Fibroblast of peridontal ligament (primary cell): ENCODE data around the gene GPC1.

Experiments used
- DNase-seq: peaks from one replicate; pipeline ENCODE4 v3.0.0-alpha.2; 2010; ENCODE audit errors: extremely low read depth

GPC1 gene

GRCh38 chr2:240499309-240500301 lies 64.1 kb downstream of the GPC1 start:
- DNase-seq, result no peak

GRCh38 chr2:240500561-240501423 lies 65.3 kb downstream of the GPC1 start:
- no peak for DNase-seq

- no peak for DNase-seq
These were observed 66.1 kb downstream of the GPC1 start for GRCh38 chr2:240501531-240501991.

GRCh38 chr2:240502059-240502429 lies 66.6 kb downstream of the GPC1 start:
- DNase-seq, result no peak

GRCh38 chr2:240502430-240503121 lies 67.1 kb downstream of the GPC1 start:
- no peak for DNase-seq

GRCh38 chr2:240503375-240503774 lies 67.9 kb downstream of the GPC1 start:
- no peak for DNase-seq

GRCh38 chr2:240503848-240504247 lies 68.4 kb downstream of the GPC1 start:
- no peak for DNase-seq

- DNase-seq, result no peak
These were observed 70.4 kb downstream of the GPC1 start for GRCh38 chr2:240505910-240506309.

- no peak for DNase-seq
These were observed 71.1 kb downstream of the GPC1 start for GRCh38 chr2:240506406-240507059.

GRCh38 chr2:240507060-240507777 lies 71.8 kb downstream of the GPC1 start:
- DNase-seq, result no peak

GRCh38 chr2:240507778-240508251 lies 72.4 kb downstream of the GPC1 start:
- DNase-seq, result no peak

- DNase-seq, result no peak
These were observed 73.5 kb downstream of the GPC1 start for GRCh38 chr2:240508832-240509545.

- DNase-seq, result no peak
These were observed 74.4 kb downstream of the GPC1 start for GRCh38 chr2:240509667-240510512.

GRCh38 chr2:240510513-240511210 lies 75.2 kb downstream of the GPC1 start:
- DNase-seq, result no peak

- DNase-seq, result no peak
These were observed 76.1 kb downstream of the GPC1 start for GRCh38 chr2:240511351-240512108.

GRCh38 chr2:240512109-240512485 lies 76.6 kb downstream of the GPC1 start:
- no peak for DNase-seq

- no peak for DNase-seq
These were observed 77.4 kb downstream of the GPC1 start for GRCh38 chr2:240512666-240513535.
